Liver (tissue), 9 donors: ENCODE data around the gene DUS3L. TPM values are rescaled to one million over a fixed set of nuclear protein-coding genes. Genes with fewer than 3 reads are reported as not detected.

Experiments
- DNase-seq: peaks from one replicate; pipeline ENCODE4 v3.0.0-alpha.2; 2017; ENCODE audit warnings: low spot score
- H3K27ac ChIP-seq, 2 donors: one replicate each; pipeline ENCODE4 v1.7.0; 2013; ENCODE audit warnings: inconsistent platforms in 2 of 2, low read length in 2 of 2, control low read depth in 1 of 2, low read depth in 1 of 2, mild to moderate bottlenecking in 1 of 2
- H3K27me3 ChIP-seq, 4 donors: one replicate each; pipeline versions ENCODE4 v1.6.1 to v1.7.0; 2013; ENCODE audit warnings: low read length in 3 of 4, inconsistent platforms in 1 of 4, mild to moderate bottlenecking in 1 of 4, moderate library complexity in 1 of 4; ENCODE audit not compliant: control insufficient read depth in 4 of 4, insufficient read depth in 4 of 4
- H3K36me3 ChIP-seq, 4 donors: one replicate each; pipeline versions ENCODE4 v1.6.1 to v1.7.0; 2013; ENCODE audit warnings: low read length in 3 of 4, mild to moderate bottlenecking in 3 of 4, low read depth in 1 of 4, moderate library complexity in 1 of 4; ENCODE audit not compliant: control insufficient read depth in 4 of 4, insufficient read depth in 3 of 4
- H3K4me1 ChIP-seq, 4 donors: one replicate each; pipeline versions ENCODE4 v1.6.1 to v1.7.0; 2013; ENCODE audit warnings: low read length in 3 of 4, mild to moderate bottlenecking in 3 of 4, moderate library complexity in 1 of 4; ENCODE audit not compliant: control insufficient read depth in 4 of 4, insufficient read depth in 4 of 4
- H3K4me3 ChIP-seq, 3 donors: one replicate each; pipeline versions ENCODE4 v1.6.1 to v1.7.0; 2013; ENCODE audit warnings: low read length in 3 of 3, control low read depth in 1 of 3, low read depth in 1 of 3, mild to moderate bottlenecking in 1 of 3
- H3K9ac ChIP-seq, 2 donors: one replicate each; pipeline ENCODE4 v1.7.0; 2013; ENCODE audit warnings: low read length in 2 of 2, mild to moderate bottlenecking in 2 of 2, moderate library complexity in 2 of 2, control low read depth in 1 of 2, low read depth in 1 of 2
- H3K9me3 ChIP-seq, 4 donors: one replicate each; pipeline versions ENCODE4 v1.6.1 to v1.7.0; 2013; ENCODE audit warnings: low read length in 3 of 4; ENCODE audit not compliant: control insufficient read depth in 4 of 4
- FOXA1 ChIP-seq: IDR thresholded peaks from 2 replicates; pipeline ENCODE4 v1.6.1; 2016; ENCODE audit warnings: antibody characterized with exemption
- HNF4A ChIP-seq, 2 donors: conservative IDR thresholded peaks; 2 replicates each; pipeline ENCODE4 v1.6.1; 2016; ENCODE audit warnings: antibody characterized with exemption in 2 of 2, mild to moderate bottlenecking in 2 of 2
- HNF4G ChIP-seq: IDR thresholded peaks from 2 replicates; pipeline ENCODE4 v1.6.1; 2016; ENCODE audit warnings: antibody characterized with exemption
- JUND ChIP-seq, 2 donors: IDR thresholded peaks; 2 replicates each; pipeline ENCODE4 v1.6.1; 2016; ENCODE audit warnings: antibody characterized with exemption in 2 of 2
- RXRA ChIP-seq, 2 donors: IDR thresholded peaks; 2 replicates each; pipeline ENCODE4 v1.6.1; 2017 to 2018; ENCODE audit warnings: antibody characterized with exemption in 2 of 2, mild to moderate bottlenecking in 1 of 2
- SP1 ChIP-seq: IDR thresholded peaks from 2 replicates; pipeline ENCODE4 v1.6.1; 2018; ENCODE audit warnings: antibody characterized with exemption, mild to moderate bottlenecking
- TAF1 ChIP-seq: conservative IDR thresholded peaks from 2 replicates; pipeline ENCODE4 v1.6.1; 2016; ENCODE audit warnings: antibody characterized with exemption, mild to moderate bottlenecking
- WGBS: extraction: QIAGEN DNeasy Blood & Tissue Kit; methylation state at CpG from one replicate; pipeline ENCODE4 v1.1.7; 2013; 5-methylcytosine and 5-hydroxymethylcytosine counted together
- polyA plus RNA-seq, 2 donors: library from polyadenylated mRNA; stranded (reverse) in 1 of 2; unstranded in 1 of 2; fragments of 200-250 nt in 1 of 2; fragments of >200 nt in 1 of 2; fragmentation: Nextera tagmentation in 1 of 2; extraction: Ambion mirVana in 1 of 2; gene quantifications; one replicate each; pipeline versions ENCODE4 v1.2.1 to v1.2.3, GENCODE V29; 2013 to 2015
- total RNA-seq, 2 donors: library from RNA; depleted of rRNA; stranded (reverse); fragments of >200 nt; gene quantifications; one replicate each; pipeline ENCODE4 v1.2.3, GENCODE V29; 2014
- TF ChIP-seq, protein P1 (sequence below): IDR thresholded peaks from 2 replicates; pipeline ENCODE4 v1.6.1; 2016; ENCODE audit warnings: antibody characterized with exemption
- TF ChIP-seq, protein P2 (sequence below): IDR thresholded peaks from 2 replicates; pipeline ENCODE4 v1.6.1; 2016; ENCODE audit warnings: antibody characterized with exemption, mild to moderate bottlenecking
- TF ChIP-seq, protein P3 (sequence below): fragments of 150-350 bp; IDR thresholded peaks from 2 replicates; pipeline ENCODE4 v1.5.1; 2017; ENCODE audit warnings: improper control_type of control experiment, low read depth, low read length; ENCODE audit not compliant: missing input control
- TF ChIP-seq, protein P4 (sequence below): IDR thresholded peaks from 2 replicates; pipeline ENCODE4 v1.6.1; 2016; ENCODE audit warnings: antibody characterized with exemption
- donor health status: healthy.
- donor health status: healthy.
- donor health status: healthy.
- donor health status: healthy.
- donor health status: healthy.

The DUS3L gene
- total and polyA plus RNA-seq, 4 donors = 12.2 to 19.0 (median 16.9) TPM

DNA sequence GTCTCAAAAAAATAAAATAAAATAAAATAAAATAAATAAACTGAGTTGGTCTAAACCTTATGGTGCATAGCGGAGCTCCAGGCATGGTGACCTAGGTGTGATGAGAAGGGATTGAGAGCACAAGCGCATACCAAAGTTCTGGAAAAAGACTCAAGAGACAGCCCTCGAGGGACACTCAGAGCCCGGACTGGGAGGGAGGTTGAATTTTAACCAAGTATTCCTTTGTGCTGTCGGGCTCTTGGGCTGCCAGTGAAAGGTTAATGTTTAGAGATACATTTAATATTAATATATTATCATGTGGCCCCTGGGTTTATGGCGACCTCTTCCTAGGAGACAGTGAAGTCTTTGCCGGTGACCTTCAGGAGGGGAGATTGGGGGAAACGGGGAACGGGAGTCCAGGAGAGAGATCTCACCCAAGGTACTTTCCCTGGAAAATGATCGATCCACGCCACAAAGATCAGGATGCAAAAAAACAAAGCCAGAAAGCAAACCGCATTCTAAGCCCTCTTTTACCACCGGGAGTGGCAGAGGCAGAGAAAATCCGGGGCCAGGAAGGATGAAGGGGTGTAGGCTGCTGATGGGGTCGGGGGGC is 46.9 kb upstream of the DUS3L start:
- H3K4me3 ChIP-seq = peak overlapping the region; percentile 24 to 55 (median 41)

DNA sequence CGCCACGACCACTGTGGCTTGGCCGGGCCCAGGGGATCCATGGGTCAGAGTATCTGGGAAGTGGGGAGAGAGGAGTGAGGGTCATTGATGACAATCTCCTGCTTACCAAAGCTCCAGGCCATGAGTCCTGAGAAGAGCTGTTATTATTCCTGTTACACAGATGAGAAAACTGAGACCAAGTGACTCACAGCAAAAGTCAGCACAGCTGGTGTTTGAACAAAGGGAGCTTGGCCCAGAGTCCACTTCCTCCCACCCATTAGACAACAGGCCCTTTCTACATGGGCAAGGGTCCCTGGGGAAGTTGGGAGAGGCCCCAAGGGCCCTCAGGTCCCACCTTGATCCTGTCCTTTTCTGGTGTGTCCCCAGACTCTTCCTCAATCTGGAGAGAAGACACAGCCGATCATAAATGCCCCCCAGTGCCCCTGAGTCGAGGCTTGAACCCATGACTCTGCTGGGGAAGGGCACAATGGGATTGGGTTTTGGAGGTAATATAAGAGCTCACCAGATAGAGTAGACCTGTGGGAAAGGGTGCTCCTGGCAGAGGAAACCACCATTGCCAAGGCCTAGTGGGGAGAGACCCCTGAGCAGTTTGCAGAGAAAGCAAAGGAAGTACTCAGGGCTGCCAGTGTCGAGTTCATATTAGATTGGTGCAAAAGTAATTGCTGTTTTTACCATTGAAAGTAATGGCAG is 41.7 kb upstream of the DUS3L start:
- TF ChIP-seq FOXA1 (no peak), RXRA (IDR thresholded peaks at IDR 0.05) (no peak), TAF1 (no peak), SP1 (no peak), HNF4G (no peak)
- TF ChIP-seq, protein P1, sequence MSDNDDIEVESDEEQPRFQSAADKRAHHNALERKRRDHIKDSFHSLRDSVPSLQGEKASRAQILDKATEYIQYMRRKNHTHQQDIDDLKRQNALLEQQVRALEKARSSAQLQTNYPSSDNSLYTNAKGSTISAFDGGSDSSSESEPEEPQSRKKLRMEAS = no peak
- TF ChIP-seq, protein P2, sequence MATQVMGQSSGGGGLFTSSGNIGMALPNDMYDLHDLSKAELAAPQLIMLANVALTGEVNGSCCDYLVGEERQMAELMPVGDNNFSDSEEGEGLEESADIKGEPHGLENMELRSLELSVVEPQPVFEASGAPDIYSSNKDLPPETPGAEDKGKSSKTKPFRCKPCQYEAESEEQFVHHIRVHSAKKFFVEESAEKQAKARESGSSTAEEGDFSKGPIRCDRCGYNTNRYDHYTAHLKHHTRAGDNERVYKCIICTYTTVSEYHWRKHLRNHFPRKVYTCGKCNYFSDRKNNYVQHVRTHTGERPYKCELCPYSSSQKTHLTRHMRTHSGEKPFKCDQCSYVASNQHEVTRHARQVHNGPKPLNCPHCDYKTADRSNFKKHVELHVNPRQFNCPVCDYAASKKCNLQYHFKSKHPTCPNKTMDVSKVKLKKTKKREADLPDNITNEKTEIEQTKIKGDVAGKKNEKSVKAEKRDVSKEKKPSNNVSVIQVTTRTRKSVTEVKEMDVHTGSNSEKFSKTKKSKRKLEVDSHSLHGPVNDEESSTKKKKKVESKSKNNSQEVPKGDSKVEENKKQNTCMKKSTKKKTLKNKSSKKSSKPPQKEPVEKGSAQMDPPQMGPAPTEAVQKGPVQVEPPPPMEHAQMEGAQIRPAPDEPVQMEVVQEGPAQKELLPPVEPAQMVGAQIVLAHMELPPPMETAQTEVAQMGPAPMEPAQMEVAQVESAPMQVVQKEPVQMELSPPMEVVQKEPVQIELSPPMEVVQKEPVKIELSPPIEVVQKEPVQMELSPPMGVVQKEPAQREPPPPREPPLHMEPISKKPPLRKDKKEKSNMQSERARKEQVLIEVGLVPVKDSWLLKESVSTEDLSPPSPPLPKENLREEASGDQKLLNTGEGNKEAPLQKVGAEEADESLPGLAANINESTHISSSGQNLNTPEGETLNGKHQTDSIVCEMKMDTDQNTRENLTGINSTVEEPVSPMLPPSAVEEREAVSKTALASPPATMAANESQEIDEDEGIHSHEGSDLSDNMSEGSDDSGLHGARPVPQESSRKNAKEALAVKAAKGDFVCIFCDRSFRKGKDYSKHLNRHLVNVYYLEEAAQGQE = no peak
- TF ChIP-seq, protein P3, sequence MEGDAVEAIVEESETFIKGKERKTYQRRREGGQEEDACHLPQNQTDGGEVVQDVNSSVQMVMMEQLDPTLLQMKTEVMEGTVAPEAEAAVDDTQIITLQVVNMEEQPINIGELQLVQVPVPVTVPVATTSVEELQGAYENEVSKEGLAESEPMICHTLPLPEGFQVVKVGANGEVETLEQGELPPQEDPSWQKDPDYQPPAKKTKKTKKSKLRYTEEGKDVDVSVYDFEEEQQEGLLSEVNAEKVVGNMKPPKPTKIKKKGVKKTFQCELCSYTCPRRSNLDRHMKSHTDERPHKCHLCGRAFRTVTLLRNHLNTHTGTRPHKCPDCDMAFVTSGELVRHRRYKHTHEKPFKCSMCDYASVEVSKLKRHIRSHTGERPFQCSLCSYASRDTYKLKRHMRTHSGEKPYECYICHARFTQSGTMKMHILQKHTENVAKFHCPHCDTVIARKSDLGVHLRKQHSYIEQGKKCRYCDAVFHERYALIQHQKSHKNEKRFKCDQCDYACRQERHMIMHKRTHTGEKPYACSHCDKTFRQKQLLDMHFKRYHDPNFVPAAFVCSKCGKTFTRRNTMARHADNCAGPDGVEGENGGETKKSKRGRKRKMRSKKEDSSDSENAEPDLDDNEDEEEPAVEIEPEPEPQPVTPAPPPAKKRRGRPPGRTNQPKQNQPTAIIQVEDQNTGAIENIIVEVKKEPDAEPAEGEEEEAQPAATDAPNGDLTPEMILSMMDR = no peak
- TF ChIP-seq, protein P4, sequence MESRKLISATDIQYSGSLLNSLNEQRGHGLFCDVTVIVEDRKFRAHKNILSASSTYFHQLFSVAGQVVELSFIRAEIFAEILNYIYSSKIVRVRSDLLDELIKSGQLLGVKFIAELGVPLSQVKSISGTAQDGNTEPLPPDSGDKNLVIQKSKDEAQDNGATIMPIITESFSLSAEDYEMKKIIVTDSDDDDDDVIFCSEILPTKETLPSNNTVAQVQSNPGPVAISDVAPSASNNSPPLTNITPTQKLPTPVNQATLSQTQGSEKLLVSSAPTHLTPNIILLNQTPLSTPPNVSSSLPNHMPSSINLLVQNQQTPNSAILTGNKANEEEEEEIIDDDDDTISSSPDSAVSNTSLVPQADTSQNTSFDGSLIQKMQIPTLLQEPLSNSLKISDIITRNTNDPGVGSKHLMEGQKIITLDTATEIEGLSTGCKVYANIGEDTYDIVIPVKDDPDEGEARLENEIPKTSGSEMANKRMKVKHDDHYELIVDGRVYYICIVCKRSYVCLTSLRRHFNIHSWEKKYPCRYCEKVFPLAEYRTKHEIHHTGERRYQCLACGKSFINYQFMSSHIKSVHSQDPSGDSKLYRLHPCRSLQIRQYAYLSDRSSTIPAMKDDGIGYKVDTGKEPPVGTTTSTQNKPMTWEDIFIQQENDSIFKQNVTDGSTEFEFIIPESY = no peak
- Histone ChIP-seq H3K36me3 (peaks cover 0 to 2% (median 0%) of the 10 kb centered on the region in 4 donors), H3K27me3 (no peaks in the 10 kb centered on the region), H3K27ac (no peak overlapping the region), H3K4me3 (no peak overlapping the region), H3K4me1 (peaks cover under 1 to 11% (median 7%) of the 10 kb centered on the region in 4 donors), H3K9ac (no peak overlapping the region), H3K9me3 (no peaks in the 10 kb centered on the region)
- 94% methylated on average over 6 of the region's 6 CpGs for WGBS
- DNase-seq = no peak

More for the DNA sequence above, 46.9 kb upstream of the DUS3L start:
- TF ChIP-seq JUND (IDR thresholded peaks at IDR 0.05) (no peak), HNF4A (conservative IDR thresholded peaks at IDR 0.05) (peak; percentile 17 to 26)
- Histone ChIP-seq H3K9me3 (no peaks in the 10 kb centered on the region), H3K9ac (peak overlapping the region in 1 of 2 donors; percentile 43), H3K27me3 (no peaks in the 10 kb centered on the region), H3K4me1 (peaks cover 5 to 21% (median 19%) of the 10 kb centered on the region in 4 donors), H3K36me3 (no peaks in the 10 kb centered on the region), H3K27ac (peak overlapping the region; percentile 6 to 32)
- WGBS = 20% methylated on average over 15 of the region's 15 CpGs
- no peak for DNase-seq
